HPDE6-E6E7 (cell line): ENCODE measurements around the gene QRFP.

Experiments
- DNase-seq: peaks from one replicate; pipeline ENCODE4 v3.0.0; 2011; ENCODE audit warnings: missing footprints; ENCODE audit errors: extremely low spot score

Gene QRFP

DNA sequence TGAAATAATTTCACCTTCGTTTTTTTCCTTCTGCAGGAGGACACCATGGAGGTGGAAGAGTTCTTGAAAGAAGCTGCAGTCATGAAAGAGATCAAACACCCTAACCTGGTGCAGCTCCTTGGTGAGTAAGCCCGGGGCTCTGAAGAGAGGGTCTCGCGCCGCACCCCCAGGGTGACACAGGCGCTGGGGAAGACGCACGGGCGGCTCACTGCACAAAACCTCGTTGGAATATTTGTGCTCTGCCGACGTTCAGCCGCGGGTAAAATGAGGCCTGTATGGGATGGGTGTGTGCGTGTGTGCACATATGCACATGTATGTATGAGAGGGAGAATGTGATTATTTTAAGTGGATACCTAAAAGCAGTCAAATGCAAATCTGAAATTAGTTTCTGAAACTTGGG lies 24.5 kb downstream of the QRFP start:
- DNase-seq = no peak

DNA sequence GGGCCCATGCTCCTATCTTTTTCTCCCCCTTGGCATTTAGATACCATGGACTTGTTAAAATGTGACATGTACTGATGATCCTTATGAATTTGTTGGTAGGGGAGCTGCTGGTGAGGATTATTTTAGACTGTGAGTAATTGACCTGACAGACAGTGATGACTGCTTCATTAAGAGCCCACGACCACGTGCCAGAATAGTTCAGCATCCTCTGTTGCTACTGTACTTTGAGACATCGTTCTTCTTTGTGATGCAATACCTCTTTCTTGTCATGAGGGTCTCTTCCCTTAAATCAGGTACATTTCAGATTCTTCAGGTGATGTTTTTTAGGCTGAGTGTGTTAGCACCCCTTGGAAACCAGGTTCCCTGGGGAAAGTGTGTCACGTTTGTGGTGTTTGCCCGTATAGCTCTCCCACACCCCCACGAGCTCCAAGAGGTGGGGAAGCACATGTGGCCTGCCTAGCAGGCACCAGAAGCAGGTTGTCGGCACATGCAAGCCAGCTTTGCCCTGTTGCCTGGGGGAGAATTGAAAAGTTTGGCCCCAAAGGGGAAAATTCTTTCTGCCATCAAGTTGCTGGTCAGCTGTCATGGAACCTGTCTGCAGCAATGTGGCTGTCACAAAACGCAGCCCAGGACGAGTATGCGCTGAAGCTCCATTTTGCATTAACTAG lies 25.1 kb downstream of the QRFP start:
- no peak for DNase-seq

DNA sequence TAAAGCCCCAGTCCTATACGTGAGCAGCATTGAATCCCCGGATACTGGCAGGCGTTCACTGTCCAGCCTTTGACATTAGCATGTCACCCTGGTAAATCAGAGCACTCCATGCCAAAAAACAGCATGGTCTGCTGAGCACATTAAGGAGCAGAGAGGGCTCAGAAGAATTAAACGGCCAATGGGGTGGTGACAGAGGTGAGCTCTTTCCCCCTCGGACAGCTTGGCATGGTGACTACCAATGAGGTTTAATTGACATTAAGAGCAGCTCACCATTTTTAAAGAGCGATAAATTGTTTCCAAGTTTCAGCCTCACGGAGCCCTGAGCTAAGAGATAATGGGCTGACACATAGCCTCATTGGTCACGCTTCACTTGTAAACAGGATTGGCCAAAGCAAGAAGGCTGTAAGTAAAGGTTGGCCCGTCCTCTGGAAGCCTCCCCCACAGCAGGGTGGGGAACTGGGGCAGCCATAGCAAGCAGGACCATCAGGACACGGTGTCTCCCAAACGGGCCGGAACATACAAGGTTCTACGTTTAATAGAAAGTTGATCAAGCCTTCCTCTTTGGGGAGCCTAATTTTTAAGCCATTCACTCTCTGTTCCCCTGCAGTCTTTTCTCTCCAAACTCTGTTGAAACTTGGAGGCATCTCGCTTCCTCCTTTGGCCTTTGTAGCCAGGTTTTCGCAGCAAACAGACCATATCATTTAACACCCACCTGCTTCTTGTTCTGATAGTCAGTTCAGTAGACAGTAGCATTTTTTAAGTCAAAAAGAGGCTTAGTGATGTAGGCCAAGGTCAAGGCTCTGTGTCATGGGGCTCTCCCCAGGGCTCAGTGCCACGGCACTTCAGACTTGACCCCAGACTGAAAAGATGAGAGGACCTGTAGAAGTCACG lies 25.9 kb downstream of the QRFP start:
- no peak for DNase-seq

DNA sequence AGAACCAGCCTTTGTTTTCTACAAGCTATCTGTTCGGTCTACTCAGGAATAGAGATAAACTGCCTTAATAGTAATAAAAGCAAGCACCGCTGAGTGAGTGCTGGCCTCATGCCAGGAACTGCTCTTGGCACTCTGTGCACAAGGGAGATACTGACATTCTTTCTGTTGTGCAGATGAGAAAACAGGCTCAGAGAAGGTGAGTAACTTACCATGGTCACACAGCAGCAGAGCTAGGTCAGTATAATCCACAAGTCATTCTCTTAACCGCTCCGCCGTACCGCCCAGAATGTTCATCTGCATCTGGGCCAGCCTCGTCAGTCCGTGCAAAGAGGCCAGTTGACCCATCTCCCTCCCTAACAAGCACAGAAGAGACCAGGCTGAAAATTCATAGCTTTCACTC lies 27.4 kb downstream of the QRFP start:
- no peak for DNase-seq

DNA sequence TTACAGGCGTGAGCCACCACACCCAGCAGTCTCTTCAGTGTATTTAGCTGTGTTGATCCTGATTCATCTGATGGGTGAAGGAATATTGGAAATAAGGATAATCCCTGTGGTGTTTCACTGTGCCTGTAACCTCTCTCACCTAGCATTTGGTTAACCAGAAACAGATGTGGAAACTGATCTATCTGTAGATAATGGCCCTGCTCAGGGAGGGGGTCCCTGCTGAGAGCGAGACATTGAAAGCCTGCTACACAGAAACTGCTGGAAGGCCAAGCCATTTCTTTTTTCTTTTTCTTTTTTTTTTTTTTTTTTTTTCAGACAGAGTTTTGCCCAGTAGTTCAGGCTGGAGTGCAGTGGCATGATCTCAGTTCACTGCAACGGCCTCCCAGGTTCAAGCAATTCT lies 28.4 kb downstream of the QRFP start:
- DNase-seq = no peak

DNA sequence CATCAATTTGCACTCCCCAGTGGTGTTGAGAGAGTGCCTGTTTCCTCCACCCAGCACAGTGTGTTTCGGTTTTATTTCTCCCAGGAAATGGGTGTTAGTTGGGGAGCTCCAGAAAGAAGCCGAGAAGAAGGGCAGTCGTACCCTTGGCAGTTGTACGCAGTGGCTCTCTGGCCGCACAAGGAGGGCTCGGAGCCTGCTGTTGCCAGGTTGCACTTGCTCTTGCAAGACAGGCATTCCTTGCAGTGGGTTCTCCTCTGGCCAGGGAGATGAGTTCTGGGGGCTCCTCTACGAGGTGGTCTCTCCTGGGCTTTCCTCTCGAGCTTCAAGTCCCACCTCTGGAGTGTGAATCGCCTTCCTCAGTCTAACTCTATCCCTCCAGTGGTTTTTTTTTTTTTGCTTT lies 29.1 kb downstream of the QRFP start:
- no peak for DNase-seq

DNA sequence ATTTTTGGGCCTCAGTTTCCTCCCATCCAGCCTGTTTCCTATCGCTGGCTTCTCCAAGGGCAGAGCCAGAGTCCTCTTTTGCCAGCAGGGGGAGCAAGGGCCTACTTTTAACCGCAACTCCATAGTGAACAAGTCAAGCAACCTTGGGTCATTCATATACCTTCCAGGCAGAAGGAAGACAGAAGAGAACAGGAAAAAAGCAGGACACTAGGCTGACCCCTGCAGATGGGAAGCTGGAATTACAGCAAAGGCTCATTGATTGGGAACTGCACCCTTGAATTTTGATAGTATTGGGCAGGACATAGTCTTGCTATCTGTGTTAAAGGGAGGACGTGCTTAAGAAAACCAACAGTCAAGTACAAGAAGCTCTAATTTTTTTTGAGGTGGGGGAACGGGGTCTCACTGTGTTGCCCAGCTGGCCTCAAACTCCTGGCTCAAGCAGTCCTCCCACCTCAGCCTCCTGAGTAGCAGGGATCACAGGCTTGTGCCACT lies 30.1 kb downstream of the QRFP start:
- peak; percentile 75 for DNase-seq

DNA sequence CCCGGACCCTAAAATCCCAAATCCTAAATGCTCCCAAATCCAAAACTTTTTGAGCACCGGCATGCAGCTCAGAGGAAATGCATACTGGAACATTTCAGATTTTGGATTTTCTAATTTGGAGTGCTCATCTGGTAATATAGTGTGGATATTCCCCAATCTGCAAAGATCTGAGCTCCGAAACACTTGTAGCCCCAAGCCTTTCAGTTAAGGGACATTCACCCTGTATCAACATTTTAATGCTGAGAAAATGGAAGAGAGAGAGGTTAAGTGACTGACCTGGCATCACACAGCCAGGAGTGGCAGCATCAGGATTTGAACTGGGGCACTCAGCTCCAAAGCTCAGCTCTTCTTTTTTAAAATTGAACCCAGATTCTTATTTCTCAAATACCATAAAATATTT lies 30.7 kb downstream of the QRFP start:
- no peak for DNase-seq

DNA sequence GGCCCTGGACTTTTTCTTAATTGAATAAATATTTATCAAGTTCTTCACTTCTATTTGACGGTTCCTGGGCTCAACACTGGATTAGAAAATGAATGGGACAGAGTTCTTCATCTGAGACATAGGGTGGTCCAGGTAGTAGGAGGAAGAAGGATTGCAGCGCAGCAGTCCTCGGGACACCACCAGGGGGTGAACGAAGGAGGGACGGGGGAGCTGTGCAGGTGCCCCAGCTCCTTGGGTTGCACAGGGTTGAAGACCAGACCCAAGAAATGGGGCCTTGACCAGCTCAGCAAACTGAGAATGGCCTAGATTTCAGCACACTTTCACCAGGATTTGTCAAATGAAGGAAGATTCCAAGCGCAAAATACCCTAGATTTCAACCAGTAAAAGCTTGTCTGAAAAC lies 32.1 kb downstream of the QRFP start:
- DNase-seq = no peak

DNA sequence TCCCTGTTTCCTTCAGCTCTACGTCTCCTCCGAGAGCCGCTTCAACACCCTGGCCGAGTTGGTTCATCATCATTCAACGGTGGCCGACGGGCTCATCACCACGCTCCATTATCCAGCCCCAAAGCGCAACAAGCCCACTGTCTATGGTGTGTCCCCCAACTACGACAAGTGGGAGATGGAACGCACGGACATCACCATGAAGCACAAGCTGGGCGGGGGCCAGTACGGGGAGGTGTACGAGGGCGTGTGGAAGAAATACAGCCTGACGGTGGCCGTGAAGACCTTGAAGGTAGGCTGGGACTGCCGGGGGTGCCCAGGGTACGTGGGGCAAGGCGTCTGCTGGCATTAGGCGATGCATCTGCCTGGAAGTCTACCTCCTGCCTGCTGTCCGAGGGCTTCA lies 33.9 kb downstream of the QRFP start:
- DNase-seq = no peak

DNA sequence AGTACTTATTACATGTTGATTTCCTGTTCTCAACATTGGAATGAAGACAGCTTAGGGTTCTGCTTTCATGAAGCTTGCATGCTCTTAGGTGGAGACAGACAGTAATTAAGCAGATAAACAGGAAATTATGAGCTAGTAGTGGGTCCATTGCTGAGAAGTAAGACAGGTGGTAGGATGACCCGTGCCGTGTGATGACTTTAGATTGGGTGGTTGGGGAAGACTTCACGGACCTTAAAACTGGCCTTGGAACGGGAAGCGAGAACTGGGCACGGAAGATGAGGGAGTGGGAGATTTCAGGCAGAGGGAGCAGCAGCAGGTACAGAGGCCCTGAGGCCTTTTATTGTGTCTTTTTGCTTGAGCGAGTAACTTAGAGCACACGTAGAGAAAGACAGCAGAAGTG lies 34.4 kb downstream of the QRFP start:
- no peak for DNase-seq

DNA sequence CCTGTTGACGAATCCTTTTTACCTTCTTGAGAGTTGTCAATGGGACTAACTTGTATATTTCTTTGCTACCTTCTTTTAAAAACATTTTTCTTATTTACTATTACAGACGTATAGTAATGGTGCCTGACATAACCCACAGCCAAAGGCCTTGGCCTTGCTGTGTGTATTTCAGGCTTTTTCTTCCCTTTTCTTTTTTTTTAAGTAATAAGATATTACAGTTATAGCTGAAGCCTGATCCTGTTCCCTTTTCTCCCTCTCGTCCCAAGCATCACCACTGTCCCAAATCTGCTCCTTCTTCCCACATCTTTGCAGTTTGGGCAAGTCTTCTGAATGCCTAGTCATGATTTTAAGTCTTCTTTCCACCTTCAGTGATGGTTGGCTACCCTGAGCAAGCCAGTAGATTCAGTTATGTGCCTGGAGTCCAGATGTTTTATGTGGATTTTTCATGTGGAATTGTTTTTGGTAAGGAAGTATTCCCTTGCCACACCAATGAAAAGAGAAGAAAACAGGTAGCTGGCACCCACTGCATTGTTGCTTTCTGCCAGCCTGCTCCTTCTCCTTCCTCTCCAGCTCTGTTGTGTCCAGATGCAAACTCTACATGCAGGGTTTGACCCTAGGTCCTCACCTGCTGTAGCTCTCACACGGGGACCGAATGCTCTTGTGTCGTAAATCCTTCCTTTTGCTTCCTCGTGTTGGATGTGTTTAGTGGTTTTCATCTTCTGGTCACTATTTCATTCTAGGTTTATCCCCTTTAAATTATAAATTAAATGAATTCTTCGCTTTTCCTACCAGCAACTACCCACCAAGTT lies 35.0 kb downstream of the QRFP start:
- DNase-seq = no peak

DNA sequence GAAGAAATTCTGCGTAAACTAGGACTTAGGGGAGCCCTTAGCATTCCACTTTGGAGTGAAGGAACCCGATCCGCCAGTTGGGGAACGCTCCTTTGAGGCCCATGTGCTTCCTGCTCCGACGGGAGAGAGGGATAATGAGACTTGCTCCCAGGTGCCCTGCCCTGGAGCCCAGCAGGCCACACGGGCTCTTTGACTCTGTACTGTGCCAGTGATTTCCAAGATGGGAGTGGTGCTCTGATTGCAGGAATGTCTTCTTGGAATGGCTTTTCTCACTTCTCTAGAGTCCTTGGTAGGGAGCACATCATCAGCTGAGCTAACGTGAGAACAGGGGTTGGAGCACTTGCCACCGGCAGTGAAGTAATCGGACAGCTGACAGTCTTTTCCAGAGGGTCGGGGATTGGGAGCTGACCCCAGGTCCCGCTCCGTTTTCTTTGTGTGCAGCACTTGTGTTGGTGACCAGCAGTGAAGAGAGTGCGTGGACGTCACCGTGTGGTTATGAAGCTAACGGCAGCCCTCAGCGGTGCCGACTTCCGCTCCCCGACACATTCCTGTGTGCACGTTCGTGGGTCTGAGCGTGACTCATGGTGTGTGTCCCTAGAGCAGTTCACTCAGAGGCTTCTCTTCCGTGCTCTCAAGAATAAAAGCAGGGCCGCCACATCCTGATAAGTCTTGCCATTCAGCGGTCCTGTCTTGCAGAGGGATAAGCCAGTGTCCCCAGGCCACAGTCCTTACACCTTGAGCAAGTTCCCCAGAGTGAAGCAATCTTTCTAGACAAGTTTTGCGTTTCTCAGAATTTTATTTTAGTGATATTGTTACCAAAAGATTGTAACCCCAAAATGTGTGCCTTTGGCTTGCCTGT lies 35.9 kb downstream of the QRFP start:
- peak; percentile 85 for DNase-seq

DNA sequence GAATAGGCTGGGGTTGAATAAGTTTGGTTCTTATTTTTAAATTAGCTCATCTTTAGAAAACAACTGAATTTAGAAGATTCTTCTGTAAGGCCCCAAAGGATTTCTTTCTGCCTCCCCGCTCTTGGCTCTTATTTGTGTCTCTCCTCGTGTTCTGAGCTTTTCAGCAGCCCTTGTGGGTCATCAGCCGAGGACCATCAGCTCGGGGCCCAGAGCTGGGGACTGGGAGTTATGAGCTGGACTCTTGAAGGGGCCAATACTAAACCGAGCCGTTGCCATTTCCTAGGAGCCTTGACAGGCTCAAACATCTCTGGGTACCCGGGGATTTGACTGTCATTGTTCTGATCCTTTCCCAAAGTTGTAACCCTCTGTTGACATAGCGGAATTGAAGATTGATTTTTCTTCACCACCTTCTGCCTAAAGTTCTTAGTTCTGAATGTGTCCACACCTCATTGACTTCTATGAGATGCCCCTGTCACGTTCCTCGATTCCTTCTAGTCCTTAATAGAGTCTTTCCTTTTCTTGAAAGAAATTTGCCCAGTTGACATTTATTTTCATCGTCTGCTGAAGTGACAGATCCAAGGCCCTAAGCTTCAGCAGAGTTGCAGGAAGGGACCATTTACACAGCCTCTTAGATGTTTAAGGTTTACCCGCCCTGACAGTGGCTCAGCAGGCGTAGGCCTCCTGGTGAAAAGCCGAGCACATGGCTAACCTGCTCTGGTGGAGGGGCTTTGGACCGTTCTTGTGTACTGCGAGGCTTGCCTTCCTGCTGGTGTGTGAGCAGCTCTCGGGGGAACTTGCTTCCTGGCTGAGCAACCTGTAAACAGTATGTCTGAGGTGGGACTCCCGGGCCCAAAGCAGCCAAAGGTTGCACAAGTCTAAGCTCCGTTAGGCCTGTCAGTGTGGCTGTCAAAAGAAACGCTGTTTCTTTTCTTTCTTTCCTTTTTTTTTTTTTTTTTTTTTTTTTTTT lies 37.6 kb downstream of the QRFP start:
- no peak for DNase-seq

DNA sequence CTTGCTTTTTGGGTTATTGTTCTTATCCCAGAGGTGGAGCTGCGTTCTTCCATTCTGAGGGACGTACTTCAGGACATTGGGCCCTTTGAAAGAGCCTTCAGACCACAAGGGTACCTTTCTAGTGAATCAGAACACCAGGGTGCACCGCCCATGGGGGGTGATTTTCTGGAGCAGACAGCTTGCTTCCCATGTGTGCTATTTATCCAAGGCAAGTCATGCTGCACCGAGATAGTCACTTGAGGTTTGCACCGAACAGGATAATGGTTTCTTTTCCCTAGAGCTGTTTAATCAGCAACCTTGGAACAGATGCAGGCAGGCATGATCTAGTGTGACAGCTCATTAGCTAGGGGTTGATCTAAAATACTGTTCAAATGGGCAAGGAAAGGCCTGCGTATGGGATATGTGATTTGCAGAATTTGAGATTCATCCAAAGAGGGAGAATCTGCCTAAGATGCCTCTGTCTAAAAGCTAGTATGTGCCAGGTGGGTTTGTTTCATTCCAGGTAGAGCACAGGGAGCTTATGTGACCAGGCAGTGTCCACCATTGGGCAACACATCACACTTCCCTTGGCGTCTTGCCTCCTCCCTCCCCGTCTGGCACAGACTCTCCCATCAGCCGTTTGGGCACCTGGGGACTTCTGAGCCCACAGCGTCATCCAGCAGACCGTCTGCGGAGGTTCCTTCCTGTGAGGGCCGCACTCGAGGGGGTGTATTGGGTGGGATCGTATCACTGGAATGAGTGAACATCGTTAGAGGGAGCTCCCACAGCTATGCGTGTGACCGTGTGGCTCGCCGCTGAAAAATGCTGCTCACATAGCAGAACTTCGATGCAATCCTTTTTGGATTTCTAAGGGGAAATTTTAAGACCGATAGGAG lies 38.5 kb downstream of the QRFP start:
- no peak for DNase-seq

DNA sequence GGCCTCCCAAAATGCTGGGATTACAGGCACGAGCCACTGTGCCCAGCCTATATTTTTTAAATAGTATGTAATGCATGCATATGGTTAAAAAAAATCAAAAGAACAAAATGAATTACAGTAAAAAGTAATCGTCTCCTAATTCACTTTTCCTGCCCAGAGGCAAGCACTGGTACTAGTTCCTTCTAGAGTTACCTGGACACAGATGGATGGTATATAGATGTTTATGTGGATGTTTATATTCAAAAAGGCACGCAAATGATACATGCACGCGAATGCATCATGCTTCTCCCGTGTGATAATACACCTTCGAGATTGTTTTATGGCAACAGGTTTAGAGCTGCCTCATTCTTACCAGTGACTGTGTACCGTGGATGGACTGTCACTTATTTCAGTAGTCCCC lies 40.1 kb downstream of the QRFP start:
- DNase-seq = no peak

DNA sequence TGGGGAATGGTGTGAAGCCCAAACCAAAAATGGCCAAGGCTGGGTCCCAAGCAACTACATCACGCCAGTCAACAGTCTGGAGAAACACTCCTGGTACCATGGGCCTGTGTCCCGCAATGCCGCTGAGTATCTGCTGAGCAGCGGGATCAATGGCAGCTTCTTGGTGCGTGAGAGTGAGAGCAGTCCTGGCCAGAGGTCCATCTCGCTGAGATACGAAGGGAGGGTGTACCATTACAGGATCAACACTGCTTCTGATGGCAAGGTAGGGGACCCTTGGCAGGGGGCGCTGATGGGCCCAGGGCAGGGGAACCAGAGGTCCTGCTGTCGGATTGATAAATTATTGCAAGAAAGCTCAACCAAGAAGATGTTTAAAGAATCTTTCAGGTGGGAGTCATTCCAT lies 41.8 kb downstream of the QRFP start:
- no peak for DNase-seq

DNA sequence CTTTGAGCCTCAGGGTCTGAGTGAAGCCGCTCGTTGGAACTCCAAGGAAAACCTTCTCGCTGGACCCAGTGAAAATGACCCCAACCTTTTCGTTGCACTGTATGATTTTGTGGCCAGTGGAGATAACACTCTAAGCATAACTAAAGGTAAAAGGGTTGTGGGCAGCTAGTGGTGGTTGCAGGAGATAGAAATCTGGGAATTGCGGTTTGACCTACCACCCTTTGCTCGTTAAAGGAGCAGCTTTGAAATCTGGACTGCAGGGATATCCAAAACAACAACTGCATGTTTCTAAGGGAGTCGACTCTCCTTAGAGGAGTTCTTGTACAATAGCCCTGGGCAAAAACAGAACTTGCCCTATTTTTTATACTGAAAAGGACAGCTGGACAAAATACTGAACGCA lies 42.5 kb downstream of the QRFP start:
- DNase-seq = no peak

DNA sequence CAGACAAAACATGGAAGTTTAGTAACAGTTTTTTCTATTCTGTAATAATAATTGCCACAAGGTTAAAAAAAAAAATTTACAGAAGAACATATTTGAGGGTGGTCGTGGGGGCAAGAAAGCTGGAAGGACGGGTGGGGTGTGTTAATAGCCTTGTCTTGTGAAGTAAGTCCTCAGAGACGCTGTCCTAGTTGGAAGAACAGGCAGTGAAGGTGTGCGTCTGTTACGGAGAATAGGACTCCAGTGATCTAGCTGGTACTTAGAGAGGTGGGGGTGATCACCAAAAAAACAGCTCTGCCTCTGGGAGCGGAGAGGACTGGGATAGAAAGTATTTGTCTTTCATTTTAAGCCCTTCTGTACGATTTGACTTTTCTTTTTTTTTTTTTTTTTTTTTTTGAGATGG lies 43.8 kb downstream of the QRFP start:
- DNase-seq = no peak
